NB4 (cell line): Measurements from ENCODE around the gene LRG1.

Source experiments
- DNase-seq: peaks from one replicate; pipeline ENCODE4 v3.0.0; 2010; ENCODE audit warnings: low read depth
- H3K4me3 ChIP-seq: one replicate; pipeline ENCODE4 v1.5.1; 2011; ENCODE audit warnings: mild to moderate bottlenecking, low read depth, low read length, moderate library complexity
- MYC ChIP-seq: IDR thresholded peaks from 2 replicates; pipeline ENCODE4 v1.6.1; 2011; ENCODE audit warnings: low read depth, low read length
- POLR2A ChIP-seq: IDR thresholded peaks from 2 replicates; pipeline ENCODE4 v1.6.1; 2011; ENCODE audit warnings: mild to moderate bottlenecking; ENCODE audit not compliant: insufficient read length; ENCODE audit errors: extremely low read depth
- TF ChIP-seq, protein P1 (sequence below): IDR thresholded peaks from 2 replicates; pipeline ENCODE4 v1.6.1; 2011; ENCODE audit warnings: low read depth, low read length
- TF ChIP-seq, protein P2 (sequence below): IDR thresholded peaks from one replicate; pipeline ENCODE4 v1.5.1; 2012; ENCODE audit warnings: low read depth, low read length

LRG1 gene

DNA sequence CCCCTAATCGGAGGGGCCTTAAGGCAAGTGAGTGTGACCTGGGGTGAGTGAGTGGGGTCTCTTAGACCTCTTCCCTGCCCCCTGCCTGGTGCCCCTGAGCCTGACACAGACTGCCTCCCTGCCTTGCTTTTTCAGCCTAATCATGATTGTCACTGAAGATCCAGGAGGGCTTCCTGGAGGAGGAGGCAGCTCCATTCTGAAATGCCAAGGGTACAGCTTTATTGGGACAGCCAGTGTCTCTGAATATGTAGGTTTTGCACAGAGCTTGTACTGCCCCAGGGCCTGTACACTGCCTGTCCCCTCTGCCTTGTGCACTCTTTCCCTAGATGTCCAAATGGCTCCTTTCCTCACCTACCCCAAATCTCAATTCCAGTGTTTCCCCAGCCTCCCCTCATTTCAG, 45.7 kb upstream of the LRG1 start:
- no peak for DNase-seq
- TF ChIP-seq, protein P1, sequence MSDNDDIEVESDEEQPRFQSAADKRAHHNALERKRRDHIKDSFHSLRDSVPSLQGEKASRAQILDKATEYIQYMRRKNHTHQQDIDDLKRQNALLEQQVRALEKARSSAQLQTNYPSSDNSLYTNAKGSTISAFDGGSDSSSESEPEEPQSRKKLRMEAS, result no peak
- TF ChIP-seq POLR2A (no peak), MYC (no peak)
- TF ChIP-seq, protein P2, sequence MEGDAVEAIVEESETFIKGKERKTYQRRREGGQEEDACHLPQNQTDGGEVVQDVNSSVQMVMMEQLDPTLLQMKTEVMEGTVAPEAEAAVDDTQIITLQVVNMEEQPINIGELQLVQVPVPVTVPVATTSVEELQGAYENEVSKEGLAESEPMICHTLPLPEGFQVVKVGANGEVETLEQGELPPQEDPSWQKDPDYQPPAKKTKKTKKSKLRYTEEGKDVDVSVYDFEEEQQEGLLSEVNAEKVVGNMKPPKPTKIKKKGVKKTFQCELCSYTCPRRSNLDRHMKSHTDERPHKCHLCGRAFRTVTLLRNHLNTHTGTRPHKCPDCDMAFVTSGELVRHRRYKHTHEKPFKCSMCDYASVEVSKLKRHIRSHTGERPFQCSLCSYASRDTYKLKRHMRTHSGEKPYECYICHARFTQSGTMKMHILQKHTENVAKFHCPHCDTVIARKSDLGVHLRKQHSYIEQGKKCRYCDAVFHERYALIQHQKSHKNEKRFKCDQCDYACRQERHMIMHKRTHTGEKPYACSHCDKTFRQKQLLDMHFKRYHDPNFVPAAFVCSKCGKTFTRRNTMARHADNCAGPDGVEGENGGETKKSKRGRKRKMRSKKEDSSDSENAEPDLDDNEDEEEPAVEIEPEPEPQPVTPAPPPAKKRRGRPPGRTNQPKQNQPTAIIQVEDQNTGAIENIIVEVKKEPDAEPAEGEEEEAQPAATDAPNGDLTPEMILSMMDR, result no peak
- H3K4me3 ChIP-seq, result no peak overlapping the region

DNA sequence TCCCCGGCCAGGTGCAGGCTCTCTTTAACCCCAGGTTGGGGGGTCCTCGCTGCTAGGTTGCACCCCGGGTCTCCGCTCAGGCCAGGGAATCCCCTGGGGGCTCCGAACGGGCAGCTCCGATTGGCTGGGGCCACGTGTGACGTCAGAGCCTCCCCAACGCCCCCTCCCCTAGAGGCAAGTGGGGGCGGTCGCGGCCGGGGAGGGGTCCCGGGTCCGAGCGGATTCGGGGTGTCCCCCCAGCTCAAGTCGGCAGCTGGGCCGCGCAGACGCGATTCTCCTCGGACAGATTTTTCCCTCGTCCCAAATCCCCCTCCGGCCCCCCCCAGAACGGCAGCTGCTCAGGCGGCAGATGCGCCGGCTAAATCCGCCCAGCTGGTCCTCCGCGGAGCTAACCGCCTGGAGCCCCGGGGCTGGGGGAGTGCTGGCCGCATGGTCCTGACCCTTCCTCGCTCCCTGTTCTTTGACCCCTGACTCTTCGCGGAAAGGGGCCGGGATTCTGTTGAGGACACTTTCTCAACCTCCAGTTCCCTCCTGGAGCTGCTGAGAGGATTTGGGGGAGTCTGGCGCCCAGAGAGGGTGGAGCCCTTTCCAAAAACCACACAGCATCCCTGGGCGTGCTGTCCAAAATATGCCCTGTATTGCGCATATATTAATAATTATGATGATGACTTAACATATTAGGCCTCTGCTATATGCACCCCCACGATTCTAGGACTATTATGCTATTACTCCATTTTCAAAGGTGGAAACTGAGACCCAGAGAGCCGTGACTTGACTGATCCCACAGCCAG, 45.0 kb upstream of the LRG1 start:
- H3K4me3 ChIP-seq, result no peak overlapping the region
- no peak for DNase-seq

DNA sequence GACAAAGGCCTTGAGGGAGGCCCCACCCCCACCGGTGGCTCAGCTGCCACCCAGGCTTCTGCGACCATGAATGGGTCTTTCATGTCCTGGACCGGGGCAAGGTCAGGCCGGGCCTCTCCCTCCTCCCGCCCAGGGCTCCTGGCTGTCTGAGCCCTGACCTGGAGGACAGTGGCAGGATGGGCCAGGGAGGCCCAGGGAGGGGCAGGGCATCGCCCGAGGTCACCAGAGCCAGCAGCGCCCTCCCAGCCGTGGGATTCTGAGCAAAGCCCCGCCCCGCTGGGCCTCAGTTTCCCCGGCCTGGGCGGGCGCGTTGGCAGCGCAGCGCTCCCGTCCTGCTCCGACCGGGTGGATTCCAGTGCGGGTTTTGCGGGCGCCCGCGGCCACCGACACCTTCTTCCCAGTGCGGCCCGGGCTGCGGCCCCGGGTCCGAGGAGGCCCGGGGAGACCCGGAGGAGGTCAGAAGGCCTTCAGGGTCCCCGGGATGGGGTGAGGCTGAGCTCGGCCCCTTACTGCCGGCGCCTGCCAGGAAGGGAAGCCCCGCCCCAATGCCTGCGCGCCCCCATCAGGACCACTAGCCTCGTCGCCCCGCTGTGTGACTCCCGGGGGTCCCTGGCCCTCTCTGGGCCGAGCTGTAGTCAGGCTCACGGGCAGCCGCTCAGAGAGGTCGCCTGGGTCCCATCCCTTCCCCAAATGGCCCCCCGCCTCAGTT, 44.3 kb upstream of the LRG1 start:
- no peak overlapping the region for H3K4me3 ChIP-seq
- TF ChIP-seq MYC, result no peak
- TF ChIP-seq, protein P2, result no peak
- TF ChIP-seq, protein P1, result no peak
- no peak for TF ChIP-seq POLR2A
- DNase-seq, result peak; percentile 47

More for the DNA sequence above, 45.0 kb upstream of the LRG1 start:
- TF ChIP-seq MYC (no peak), POLR2A (no peak)
- TF ChIP-seq, protein P1, result no peak
- TF ChIP-seq, protein P2, result no peak

DNA sequence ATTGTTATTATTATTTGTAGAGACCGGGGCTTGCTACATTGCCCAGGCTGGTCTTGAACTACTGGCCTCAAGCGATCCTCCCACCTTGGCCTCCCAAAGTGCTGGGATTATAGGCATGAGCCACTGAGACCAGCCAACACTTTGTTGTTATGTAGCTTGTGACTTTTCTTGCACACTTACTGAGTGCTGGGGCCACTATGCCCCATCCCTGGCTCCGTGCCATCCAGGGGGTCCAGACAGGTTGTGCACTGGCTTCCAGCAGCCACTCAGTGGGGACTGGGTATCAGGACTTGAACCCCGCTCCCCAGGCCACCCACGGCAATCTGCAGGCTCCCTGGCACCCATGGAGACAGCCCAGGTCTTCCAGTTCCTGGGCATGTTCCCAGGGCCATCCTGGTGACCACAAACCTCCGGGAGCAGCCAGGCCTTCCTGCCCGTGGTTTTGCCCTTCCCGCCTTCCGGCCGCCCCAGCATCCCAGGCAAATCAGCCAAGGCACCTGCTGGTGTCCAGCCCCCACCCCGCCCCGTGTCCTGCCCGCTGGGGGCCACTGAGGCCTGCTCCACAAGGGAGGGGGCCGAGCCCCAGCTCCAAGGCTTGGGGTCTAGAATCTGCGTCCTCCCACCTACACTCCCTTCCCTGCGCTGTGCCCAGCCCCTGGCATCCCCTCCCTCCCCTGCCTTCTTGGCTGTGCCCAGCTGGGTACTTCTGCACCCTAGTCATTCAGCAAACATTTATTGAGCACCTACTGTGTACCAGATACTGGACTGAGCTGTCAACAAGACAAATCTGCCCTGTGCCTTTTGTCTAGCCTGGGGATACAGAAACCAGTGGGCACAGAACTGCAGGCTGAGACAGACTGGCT, 43.4 kb upstream of the LRG1 start:
- TF ChIP-seq POLR2A, result no peak
- no peak for TF ChIP-seq MYC
- TF ChIP-seq, protein P2, result no peak
- TF ChIP-seq, protein P1, result no peak
- H3K4me3 ChIP-seq, result no peak overlapping the region
- DNase-seq, result no peak

DNA sequence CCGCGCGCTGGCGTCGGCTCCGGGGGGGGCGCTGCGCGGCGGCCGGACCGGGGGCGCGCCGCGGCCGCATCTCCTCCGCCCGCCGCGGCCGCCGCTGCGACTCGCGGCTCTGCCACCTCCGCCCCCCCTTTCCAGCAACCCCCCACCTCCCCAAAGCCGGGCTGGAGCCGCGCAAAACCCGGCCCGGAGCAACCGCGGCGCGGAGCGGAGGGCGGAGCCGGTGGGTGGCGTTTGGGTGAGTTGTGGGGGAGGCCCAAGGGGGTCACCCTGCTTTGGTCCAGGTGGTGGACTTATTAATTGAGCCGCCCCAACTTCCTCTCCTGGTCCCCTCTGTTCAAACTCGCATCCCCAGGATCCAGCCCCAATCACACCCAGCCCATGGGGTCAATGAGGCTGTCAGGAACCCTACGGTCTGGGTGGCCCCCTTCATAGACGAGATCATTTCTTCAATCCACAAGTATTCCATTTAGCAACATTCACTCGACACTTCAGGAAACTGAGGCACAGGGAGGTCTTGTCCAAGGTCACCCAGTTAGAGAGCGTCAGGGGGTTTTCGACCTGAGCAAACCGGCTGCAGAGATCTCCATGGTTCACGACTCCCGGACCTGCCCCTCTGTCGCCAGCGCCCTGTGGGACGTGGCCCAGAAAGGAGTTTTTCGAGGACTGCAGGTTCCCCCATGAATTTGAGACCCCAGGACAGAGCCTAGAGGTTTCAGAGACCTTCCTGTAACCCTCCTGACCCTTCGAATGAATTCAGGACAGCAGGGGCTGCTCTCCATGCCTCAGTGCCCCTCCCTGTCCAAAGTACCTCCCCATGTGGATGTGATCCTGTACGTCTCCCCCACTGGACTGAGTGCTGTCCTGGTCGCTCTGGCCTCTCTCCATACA, 42.1 kb upstream of the LRG1 start:
- no peak overlapping the region for H3K4me3 ChIP-seq
- TF ChIP-seq, protein P1, result no peak
- TF ChIP-seq POLR2A (no peak), MYC (no peak)
- TF ChIP-seq, protein P2, result no peak
- DNase-seq, result peak; percentile 47
